ENCODE data around the gene TMEM269. TPM values are rescaled to one million over a fixed set of nuclear protein-coding genes. Genes with fewer than 3 reads are reported as not detected.

Gene TMEM269
- 0.05 to 0.13 TPM (median 0.08 TPM) in 5 replicates for total RNA-seq (2022; extraction: Qiagen RNA extraction; ENCODE audit: low read depth)

DNA sequence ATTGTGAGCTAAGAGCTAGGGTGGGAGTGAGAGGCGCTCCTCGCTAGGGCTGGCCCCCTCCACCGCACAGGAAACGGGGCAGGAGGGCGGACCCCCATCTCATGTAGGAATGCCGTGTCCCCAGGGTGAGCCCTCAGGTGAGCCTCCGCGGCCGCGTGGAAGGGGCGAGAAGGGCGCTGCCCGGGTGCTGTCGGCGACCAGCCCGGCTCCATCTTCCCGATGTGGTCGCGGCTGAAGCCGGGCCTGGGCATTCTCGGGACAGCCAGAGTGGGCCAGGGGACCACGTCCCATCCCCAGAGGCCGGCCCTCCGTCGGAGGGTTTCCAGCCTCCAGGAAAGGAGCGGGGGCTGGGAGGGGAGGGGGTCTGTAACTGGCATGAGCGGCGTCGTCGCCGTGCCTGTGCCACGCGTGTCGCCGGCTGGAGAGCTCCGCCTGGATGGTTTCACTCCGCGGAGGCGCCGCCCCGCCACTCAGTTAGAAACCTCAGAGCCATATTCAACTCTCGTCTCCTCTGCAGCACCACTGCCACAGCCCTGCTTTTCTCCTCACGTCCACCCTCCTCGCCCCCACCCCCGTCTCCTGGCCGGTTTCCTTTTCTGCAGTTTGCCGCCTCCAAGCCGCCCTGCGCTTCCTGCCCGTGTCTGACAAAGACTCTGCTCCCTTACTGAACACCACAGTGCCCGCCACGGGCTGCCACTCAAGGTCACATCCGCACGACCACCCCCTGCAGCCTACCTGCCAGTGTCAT lies at the start of gene TMEM269:
Gene TMEM269 (plus strand): TSS at position 46 of the 748 bp plus-strand sequence. CDS start 4,903 bp downstream, outside the sequence.

DNA sequence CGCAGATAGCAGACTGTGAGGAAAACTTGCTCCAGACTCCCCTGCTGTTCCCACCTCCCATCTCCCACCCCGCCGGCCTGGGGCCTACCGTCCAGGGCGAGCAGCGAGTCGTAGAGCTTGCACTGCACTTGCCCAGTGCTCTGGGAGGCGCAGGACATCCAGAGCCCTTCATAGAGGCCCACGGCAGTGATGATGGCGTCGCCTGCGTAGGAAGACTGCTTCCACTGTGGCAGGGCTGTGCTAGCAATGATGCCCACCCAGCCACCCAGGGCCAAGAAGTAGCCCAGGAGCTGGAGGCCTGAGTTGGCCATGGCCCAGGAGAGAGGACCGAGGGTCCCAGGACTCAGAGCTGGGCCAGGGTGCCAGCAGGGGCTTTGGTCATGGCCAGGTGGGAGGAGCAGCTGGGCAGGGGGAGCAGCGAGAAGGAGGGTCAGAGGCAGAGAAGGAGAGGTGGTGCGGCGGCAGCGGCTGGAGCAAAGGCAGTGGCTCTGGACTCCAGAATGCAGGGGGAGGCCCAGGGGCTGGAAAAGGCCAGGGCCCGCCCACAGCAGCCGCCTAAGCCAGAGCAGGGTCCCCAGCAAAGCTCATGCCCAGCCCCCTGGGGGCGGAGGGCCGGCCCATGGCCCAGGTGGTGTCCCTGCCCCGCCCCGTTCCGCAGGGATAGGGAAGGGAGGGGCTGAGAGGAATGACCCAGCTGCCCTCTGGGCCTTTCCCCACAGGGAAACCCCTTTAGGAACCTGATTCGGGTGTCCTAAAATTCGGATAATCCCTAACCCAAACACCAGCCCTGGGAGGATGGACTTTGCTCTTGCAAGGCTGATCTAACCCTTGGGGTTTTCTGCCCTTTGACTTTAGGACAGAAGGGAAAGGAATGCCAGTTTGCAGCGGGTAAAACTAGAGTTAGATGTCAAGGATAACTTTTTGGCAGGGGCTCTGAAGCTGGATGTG lies 44.8 kb upstream of the TMEM269 start, which contains the start of gene CLDN19:
Gene CLDN19 (minus strand): TSS at position 484 of the 948 bp plus-strand sequence. CDS start 173 bp downstream, at position 311.

DNA sequence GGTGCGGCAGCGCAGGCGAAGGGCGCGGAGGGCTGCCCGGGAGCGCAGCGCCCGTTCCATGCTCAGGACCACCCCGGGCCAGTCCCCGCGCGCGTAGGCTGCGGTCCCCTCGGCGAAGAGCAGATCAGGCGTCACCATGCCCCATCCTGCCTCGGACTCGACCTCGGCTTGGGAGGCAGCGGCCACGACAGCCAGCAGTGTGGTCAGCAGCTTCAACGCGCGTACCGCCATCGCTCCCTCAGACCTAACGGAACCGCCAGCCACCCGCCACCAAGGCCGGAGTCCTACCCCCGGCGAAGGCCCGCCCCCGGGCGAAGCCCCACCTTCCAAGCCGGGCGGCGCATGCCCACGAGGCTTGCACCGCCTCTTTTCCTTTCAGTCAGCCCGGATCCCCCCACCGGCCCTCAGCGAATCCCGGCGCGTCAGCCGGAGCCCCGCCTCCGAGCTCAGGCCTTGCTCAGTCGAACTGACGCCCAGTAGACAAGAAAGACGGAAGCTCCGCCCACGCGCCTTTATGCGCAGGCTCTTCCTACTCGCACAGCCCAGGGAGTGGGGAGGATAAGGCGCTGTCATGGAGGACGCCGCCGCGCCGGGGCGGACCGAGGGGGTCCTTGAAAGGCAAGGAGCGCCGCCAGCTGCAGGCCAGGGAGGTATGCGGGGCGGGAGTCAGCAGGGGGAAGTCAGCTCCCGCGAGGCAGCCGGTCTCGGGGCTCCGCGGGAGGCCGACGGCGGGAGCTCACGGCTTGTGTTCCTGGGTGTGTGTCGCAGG lies 17.9 kb upstream of the TMEM269 start, which contains the start of the genes C1orf50 and P3H1:
Gene C1orf50 (plus strand): TSS at position 509 of the 769 bp plus-strand sequence. CDS start 63 bp downstream, at position 572.
Gene P3H1 (minus strand): TSS at position 288 of the 769 bp plus-strand sequence. CDS start 57 bp downstream, at position 231.

DNA sequence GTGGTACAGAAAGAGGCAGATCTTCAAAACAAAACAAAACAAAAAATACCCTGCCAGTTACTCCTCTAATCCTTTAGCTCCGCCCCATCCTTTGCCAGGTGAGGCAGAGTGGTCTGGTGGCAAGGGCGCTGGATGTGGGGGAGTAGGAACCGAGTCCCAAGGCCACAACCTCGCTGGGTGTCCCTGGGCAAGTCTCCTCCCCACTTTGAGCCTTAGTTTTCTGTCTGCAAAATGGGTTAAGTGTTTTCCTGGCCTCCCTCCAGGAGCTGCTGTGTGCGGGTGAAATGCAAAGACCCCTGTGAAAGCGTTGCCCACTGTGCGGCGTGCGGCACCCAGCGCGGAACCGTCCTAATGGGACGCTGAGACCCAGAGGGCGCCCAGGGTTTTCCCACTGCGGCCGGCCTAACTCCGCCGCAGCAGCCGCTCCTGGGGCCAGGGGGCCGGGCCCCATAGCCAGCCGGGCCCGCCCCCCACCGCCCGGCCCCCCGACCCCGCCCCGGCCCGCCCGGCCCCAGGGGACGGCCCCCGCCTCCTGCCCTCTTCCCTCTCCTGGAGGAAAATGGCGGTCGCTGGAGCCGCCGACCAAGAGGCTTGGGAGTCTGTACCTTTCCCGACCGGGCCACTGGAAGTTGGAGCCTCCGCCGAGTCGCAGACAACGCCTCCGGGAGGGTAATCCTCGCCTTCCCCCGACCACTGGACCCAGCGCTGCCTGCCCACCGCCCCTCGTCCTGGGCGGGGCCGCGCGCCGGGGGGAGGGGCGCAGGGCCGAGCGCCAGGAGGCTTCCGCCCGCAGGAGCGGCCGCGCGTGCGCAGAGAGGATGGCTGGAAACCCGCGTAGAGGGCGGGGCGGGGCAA lies 32.0 kb downstream of the TMEM269 start, which contains the start of the genes ERMAP and SVBP:
Gene ERMAP (plus strand): TSS at position 538 of the 855 bp plus-strand sequence. CDS start 13,327 bp downstream, outside the sequence.
Gene SVBP (minus strand): TSS at position 813 of the 855 bp plus-strand sequence. CDS start 853 bp downstream, outside the sequence.

GRCh38 chr1:42846257-42847110 lies 61.7 kb downstream of the TMEM269 start, which contains the start of gene ZNF691:
TSS of gene ZNF691 (plus strand) at chr1:42846613. CDS start at chr1:42849659, 3,046 bp downstream.

Other genes starting within 250 kb of the TMEM269 start
- gene PPIH, start 126.6 kb upstream of the TMEM269 start, total RNA-seq (2022; extraction: Qiagen RNA extraction; ENCODE audit: low read depth): 59.9 to 65.1 TPM (median 63.0 TPM) in 5 replicates
- gene YBX1, start 102.6 kb upstream of the TMEM269 start, total RNA-seq (2022; extraction: Qiagen RNA extraction; ENCODE audit: low read depth): 673 to 757 TPM (median 737 TPM) in 5 replicates
- gene CLDN19, start 44.8 kb upstream of the TMEM269 start, total RNA-seq (2022; extraction: Qiagen RNA extraction; ENCODE audit: low read depth): not detected in 5 replicates
- gene P3H1, start 18.0 kb upstream of the TMEM269 start, total RNA-seq (2022; extraction: Qiagen RNA extraction; ENCODE audit: low read depth): 27.5 to 34.3 TPM (median 31.6 TPM) in 5 replicates
- gene C1orf50, start 17.7 kb upstream of the TMEM269 start, total RNA-seq (2022; extraction: Qiagen RNA extraction; ENCODE audit: low read depth): 2.1 to 4.5 TPM (median 3.0 TPM) in 5 replicates
- gene ERMAP, start 32.1 kb downstream of the TMEM269 start, total RNA-seq (2022; extraction: Qiagen RNA extraction; ENCODE audit: low read depth): 3.1 to 4.9 TPM (median 3.8 TPM) in 5 replicates
- gene SVBP, start 32.4 kb downstream of the TMEM269 start, total RNA-seq (2022; extraction: Qiagen RNA extraction; ENCODE audit: low read depth): 13.0 to 16.0 TPM (median 14.8 TPM) in 5 replicates
- gene ZNF691, start 61.6 kb downstream of the TMEM269 start, total RNA-seq (2022; extraction: Qiagen RNA extraction; ENCODE audit: low read depth): 5.3 to 7.5 TPM (median 6.8 TPM) in 5 replicates
- 92.8 to 149 TPM (median 106 TPM) in 5 replicates for gene SLC2A1, start 173.9 kb downstream of the TMEM269 start, total RNA-seq (2022; extraction: Qiagen RNA extraction; ENCODE audit: low read depth)

Measured in A549 treated with GW870086 at 1 μM for 4 hours (cell line).